ENCODE results near the gene NRROS.

DNA sequence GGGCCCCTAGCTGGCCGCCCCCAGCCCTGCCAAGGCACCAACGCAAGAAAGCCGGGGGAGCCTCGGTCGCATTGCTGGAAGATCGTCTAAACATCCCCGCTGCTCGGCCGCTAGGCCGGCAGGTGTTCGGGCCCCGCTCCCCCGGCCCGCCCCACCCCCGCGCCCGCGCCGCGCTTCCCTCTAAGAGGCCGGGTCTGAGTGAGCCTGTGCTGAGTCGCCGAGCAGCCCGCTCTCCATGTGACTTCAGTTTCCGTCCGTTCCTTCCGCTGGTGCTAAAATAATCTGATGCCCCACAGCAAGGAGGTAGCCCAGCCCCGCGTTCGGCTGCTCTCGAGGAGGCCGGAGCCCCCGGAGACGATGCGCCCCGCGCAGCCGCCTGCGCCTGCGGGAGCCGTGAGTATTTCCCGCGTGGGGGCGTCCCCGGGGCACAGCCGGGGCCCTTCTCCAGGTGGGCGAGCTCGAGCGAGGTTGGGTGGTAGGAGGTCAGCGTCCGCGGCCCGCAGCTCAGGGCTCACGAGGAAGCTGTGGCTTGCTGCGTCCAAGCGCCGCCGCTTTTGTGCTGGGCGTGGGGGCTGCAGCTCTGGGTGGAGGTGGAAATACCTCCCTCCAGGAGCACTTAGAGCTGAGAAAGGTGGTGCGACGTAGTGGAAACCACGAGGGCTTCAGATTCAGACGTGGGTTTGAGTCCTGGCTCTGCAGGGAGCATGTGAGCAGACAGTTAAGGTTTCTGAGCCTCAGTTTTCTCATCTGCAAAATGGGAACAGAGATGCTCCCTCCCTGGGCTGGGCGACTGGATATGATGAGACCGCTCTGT lies at the start of gene NRROS:
- TF ChIP-seq ZNF274 (IDR thresholded peaks at IDR 0.05; ENCODE audit: low read depth, low read length), result no peak
- TF ChIP-seq YY1 (IDR thresholded peaks at IDR 0.05; ENCODE audit: insufficient read depth, insufficient read length), result no peak
- TF ChIP-seq SUZ12 (IDR thresholded peaks at IDR 0.05; ENCODE audit: extremely low read depth, insufficient read depth, insufficient read length), result no peak

Measured in NT2/D1 (cell line).